Measurements from ENCODE around the gene FES. TPM values are rescaled to one million over a fixed set of nuclear protein-coding genes. Genes with fewer than 3 reads are reported as not detected.

Gene FES
- polyA plus RNA-seq, 3 donors: 140 to 260 (median 157) TPM

DNA sequence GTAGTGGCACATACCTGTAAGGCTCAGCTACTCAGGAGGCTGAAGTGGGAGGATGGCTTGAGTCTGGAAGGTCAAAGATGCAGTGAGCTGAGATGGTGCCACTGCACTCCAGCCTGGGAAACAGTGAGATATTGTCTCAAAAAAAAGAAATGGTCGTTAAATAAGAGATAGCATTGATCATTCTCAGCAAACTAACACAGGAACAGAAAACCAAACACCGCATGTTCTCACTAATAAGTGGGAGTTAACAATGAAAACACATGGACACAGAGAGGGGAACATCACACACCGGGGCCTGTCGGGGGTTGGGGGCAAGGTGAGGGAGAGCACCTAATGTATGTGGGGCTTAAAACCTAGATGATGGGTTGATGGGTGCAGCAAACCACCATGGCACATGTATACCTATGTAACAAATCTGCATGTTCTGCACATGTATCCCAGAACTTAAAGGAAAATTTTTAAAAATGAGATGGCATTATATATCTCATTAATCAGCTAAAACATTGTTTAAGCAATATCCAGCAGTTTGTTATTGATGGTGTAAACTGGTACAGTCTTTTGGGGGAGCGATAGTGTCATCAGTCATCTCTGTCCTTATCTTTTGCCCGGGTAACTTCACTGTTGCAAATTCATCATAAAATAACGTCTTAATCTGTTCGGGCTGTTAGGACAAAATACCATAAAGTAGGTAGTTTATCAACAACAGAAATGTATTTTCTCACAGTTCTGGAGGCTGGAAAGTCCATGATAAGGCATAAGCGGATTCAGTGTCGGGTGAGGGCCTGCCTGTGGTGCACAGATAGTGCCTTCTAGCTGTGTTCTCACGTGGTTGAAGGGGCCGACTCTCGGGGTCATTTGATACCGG lies 17.1 kb downstream of the FES start:
- H2AFZ ChIP-seq (ENCODE audit: insufficient read depth, low read depth, low read length, poor library complexity, severe bottlenecking): no peak overlapping the region
- peak overlapping the region; percentile 77 to 80 for H3K27ac ChIP-seq (ENCODE audit: low read depth in 1 of 2, low read length in 2 of 2)
- no peak for TF ChIP-seq CTCF (IDR thresholded peaks at IDR 0.05)
- no peaks in the 10 kb centered on the region for H3K27me3 ChIP-seq (ENCODE audit: control insufficient read depth in 2 of 2, insufficient read depth in 2 of 2, low read length in 2 of 2)
- H3K27me3 Mint-ChIP-seq (ENCODE audit: low read depth in 3 of 3): peaks cover 0 to 9% (median 7%) of the 10 kb centered on the region in 3 donors
- peak overlapping the region; percentile 79 for H3K4me2 ChIP-seq (replicated peaks; ENCODE audit: extremely low read depth, low read length, poor library complexity, severe bottlenecking)
- no peaks in the 10 kb centered on the region for H3K9me3 ChIP-seq (replicated peaks in 1 of 2; ENCODE audit: control insufficient read depth in 1 of 2, insufficient read depth in 1 of 2, low read length in 2 of 2)
- H3K79me2 ChIP-seq (ENCODE audit: insufficient read depth, low read length): peaks cover 20% of the 10 kb centered on the region
- H3K36me3 ChIP-seq (replicated peaks in 1 of 2; ENCODE audit: control insufficient read depth in 1 of 2, insufficient read depth in 2 of 2, low read length in 2 of 2): peaks cover 18 to 19% of the 10 kb centered on the region in 2 donors
- H3K36me3 Mint-ChIP-seq: peaks cover 18 to 24% of the 10 kb centered on the region in 2 donors
- DNase-seq: no peak
- peaks cover 30 to 39% of the 10 kb centered on the region in 2 donors for H3K4me1 ChIP-seq (ENCODE audit: control insufficient read depth in 1 of 2, insufficient read depth in 2 of 2, low read length in 2 of 2)
- H4K20me1 ChIP-seq (ENCODE audit: insufficient read depth, low read length): peaks cover 43% of the 10 kb centered on the region
- peak overlapping the region; percentile 81 to 86 for H3K4me3 Mint-ChIP-seq
- no CpG with 5 or more reads among the region's 14 CpGs for WGBS (ENCODE audit: insufficient coverage)
- intact Hi-C loops (cut with micrococcal nuclease): loop anchor here in 1 of 2 donors (2.0 kb wide), 1 partner anchor 33 kb away; the partner anchor contains the start of gene UNC45A
- peak overlapping the region in 6 of 7 donors; percentile 78 to 90 (median 88) for H3K27ac Mint-ChIP-seq
- H3K4me1 Mint-ChIP-seq: peaks cover 37% of the 10 kb centered on the region
- peak overlapping the region; percentile 63 for H3K9ac ChIP-seq (ENCODE audit: insufficient read depth, low read length, poor library complexity, severe bottlenecking)
- H3K9me3 Mint-ChIP-seq: no peaks in the 10 kb centered on the region
- peak overlapping the region in 1 of 3 experiments; percentile 81 for H3K4me3 ChIP-seq (replicated peaks in 1 of 3; ENCODE audit: low read depth in 2 of 3, low read length in 3 of 3)

DNA sequence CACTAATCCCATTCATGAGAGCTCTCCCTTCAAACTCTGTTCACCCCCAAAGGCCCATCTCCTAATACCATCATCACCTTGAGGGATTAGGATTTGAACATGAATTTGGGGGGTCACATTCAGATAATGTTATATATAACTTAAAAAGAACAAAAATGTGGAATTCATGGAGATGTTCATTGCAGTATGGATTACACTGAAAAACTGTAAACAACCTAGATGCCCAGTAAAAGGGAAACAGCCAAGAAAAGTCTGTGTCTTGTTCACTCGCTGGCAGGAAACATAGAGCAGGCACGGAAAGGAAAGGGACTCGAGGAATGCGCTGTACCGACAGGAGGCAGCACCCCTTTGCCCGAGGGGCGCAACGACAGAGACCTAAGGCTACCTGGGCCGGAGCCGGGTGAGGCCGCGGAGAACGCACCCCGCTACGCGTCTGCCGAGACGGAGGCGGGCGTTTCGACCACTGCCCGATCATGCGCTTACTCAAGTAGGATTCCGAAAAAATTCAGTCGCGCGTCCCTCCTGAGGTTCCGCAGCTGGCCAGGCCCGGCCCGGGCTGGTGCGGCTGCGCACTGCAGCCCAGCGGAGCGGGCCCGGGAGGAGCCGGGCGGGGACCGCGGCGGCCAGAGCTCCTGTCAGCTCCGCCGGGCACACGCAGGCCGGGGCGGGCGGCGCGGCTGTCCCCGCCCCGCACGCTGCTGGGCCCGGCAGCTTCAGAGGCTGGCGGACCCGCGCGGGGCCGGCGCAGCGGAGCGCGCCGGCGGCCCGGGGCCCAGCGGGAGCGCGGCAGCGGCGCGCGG lies 17.9 kb downstream of the FES start:
- peaks cover 45% of the 10 kb centered on the region for H4K20me1 ChIP-seq (ENCODE audit: insufficient read depth, low read length)
- intact Hi-C loops (cut with micrococcal nuclease): loop anchor here in 1 of 2 donors (2.0 kb wide), 1 partner anchor 33 kb away; the partner anchor contains the start of gene UNC45A

More for the DNA sequence above, 17.9 kb downstream of the FES start:
- Mint-ChIP-seq H3K4me3 (peak overlapping the region; percentile 81 to 86), H3K36me3 (peaks cover 25 to 31% of the 10 kb centered on the region in 2 donors), H3K27ac (peak overlapping the region; percentile 78 to 90 (median 88)), H3K4me1 (peaks cover 30% of the 10 kb centered on the region), H3K27me3 (ENCODE audit: low read depth in 3 of 3) (peaks cover 0 to 9% (median 7%) of the 10 kb centered on the region in 3 donors), H3K9me3 (no peaks in the 10 kb centered on the region)
- under 1% methylated on average over 71 of the region's 71 CpGs for WGBS (ENCODE audit: insufficient coverage)
- DNase-seq: peak; percentile 64 to 74 (median 73)
- TF ChIP-seq CTCF (IDR thresholded peaks at IDR 0.05): peak; percentile 83
- Histone ChIP-seq H2AFZ (ENCODE audit: insufficient read depth, low read depth, low read length, poor library complexity, severe bottlenecking) (peak overlapping the region; percentile 77), H3K27ac (ENCODE audit: low read depth in 1 of 2, low read length in 2 of 2) (peak overlapping the region; percentile 77 to 80), H3K79me2 (ENCODE audit: insufficient read depth, low read length) (peaks cover 20% of the 10 kb centered on the region), H3K9me3 (replicated peaks in 1 of 2; ENCODE audit: control insufficient read depth in 1 of 2, insufficient read depth in 1 of 2, low read length in 2 of 2) (no peaks in the 10 kb centered on the region), H3K27me3 (ENCODE audit: control insufficient read depth in 2 of 2, insufficient read depth in 2 of 2, low read length in 2 of 2) (no peaks in the 10 kb centered on the region), H3K4me3 (replicated peaks in 1 of 3; ENCODE audit: low read depth in 2 of 3, low read length in 3 of 3) (peak overlapping the region; percentile 54 to 81 (median 66)), H3K4me1 (ENCODE audit: control insufficient read depth in 1 of 2, insufficient read depth in 2 of 2, low read length in 2 of 2) (peaks cover 22 to 31% of the 10 kb centered on the region in 2 donors), H3K4me2 (replicated peaks; ENCODE audit: extremely low read depth, low read length, poor library complexity, severe bottlenecking) (peak overlapping the region; percentile 79), H3K9ac (ENCODE audit: insufficient read depth, low read length, poor library complexity, severe bottlenecking) (peak overlapping the region; percentile 63), H3K36me3 (replicated peaks in 1 of 2; ENCODE audit: control insufficient read depth in 1 of 2, insufficient read depth in 2 of 2, low read length in 2 of 2) (peaks cover 26 to 27% of the 10 kb centered on the region in 2 donors)
